Common myeloid progenitor, CD34-positive (primary cell): ENCODE data around the gene KAT2B.

ENCODE experiments used
- CTCF ChIA-PET: fragments of 350-600 bp; sonication (Branson Sonifier 250); formaldehyde crosslinking; loops from one replicate; lab custom pipeline; 2021; ENCODE audit warnings: antibody characterized with exemption; lab: Charles Lee
- POLR2A ChIA-PET: fragments of 350-600 bp; sonication (Branson Sonifier 250); formaldehyde crosslinking; loops from one replicate; lab custom pipeline; 2021; ENCODE audit warnings: antibody characterized with exemption; lab: Charles Lee
- DNase-seq, 3 donors: peaks; one replicate each; pipeline versions ENCODE4 v3.0.0 to v3.0.0-alpha.2; 2013
- H3K27ac ChIP-seq, 2 experiments: 1 replicate in 1 of 2; 2 replicates in 1 of 2; pipeline ENCODE4 v1.7.0; 2013; ENCODE audit warnings: inconsistent platforms in 2 of 2, low read length in 2 of 2, mild to moderate bottlenecking in 2 of 2, low read depth in 1 of 2, moderate library complexity in 1 of 2; ENCODE audit not compliant: severe bottlenecking in 2 of 2, insufficient read depth in 1 of 2, poor library complexity in 1 of 2
- H3K27me3 ChIP-seq, 5 experiments: replicated peaks in 2 of 5; 1 replicate in 3 of 5; 2 replicates in 2 of 5; pipeline versions ENCODE4 v1.6.1 to v1.7.0; 2013; ENCODE audit warnings: low read length in 4 of 5, mild to moderate bottlenecking in 2 of 5, moderate library complexity in 2 of 5, inconsistent platforms in 1 of 5; ENCODE audit not compliant: insufficient read depth in 5 of 5, control insufficient read depth in 4 of 5
- H3K36me3 ChIP-seq, 4 experiments: 1 replicate in 2 of 4; 2 replicates in 2 of 4; pipeline versions ENCODE4 v1.6.1 to v1.7.0; 2013; ENCODE audit warnings: low read length in 3 of 4, control low read depth in 1 of 4, mild to moderate bottlenecking in 1 of 4; ENCODE audit not compliant: control insufficient read depth in 4 of 4, insufficient read depth in 4 of 4
- H3K4me1 ChIP-seq, 4 experiments: 1 replicate in 3 of 4; 2 replicates in 1 of 4; pipeline versions ENCODE4 v1.6.1 to v1.7.1; 2013; ENCODE audit warnings: low read length in 3 of 4, mild to moderate bottlenecking in 3 of 4, control low read depth in 1 of 4, inconsistent platforms in 1 of 4, moderate library complexity in 1 of 4; ENCODE audit not compliant: control insufficient read depth in 4 of 4, insufficient read depth in 4 of 4; ENCODE audit errors: control extremely low read depth in 1 of 4
- H3K4me3 ChIP-seq, 7 experiments: 1 replicate in 4 of 7; 2 replicates in 3 of 7; pipeline versions ENCODE4 v1.5.1 to v1.7.0; 2013; ENCODE audit warnings: mild to moderate bottlenecking in 7 of 7, low read length in 6 of 7, moderate library complexity in 6 of 7, inconsistent platforms in 2 of 7, low read depth in 2 of 7, control low read depth in 1 of 7; ENCODE audit not compliant: insufficient read depth in 4 of 7, control insufficient read depth in 1 of 7; ENCODE audit errors: extremely low read depth in 1 of 7
- H3K9me3 ChIP-seq, 5 experiments: 1 replicate in 4 of 5; 2 replicates in 1 of 5; pipeline versions ENCODE4 v1.6.1 to v1.7.1; 2013; ENCODE audit warnings: low read length in 4 of 5, mild to moderate bottlenecking in 2 of 5, inconsistent platforms in 1 of 5, low read depth in 1 of 5, moderate library complexity in 1 of 5; ENCODE audit not compliant: control insufficient read depth in 4 of 5, insufficient read depth in 2 of 5; ENCODE audit errors: control extremely low read depth in 1 of 5
- WGBS: methylation state at CpG from one replicate; pipeline ENCODE4 v1.1.5; 2013; ENCODE audit not compliant: insufficient coverage; 5-methylcytosine and 5-hydroxymethylcytosine counted together

Gene KAT2B

DNA sequence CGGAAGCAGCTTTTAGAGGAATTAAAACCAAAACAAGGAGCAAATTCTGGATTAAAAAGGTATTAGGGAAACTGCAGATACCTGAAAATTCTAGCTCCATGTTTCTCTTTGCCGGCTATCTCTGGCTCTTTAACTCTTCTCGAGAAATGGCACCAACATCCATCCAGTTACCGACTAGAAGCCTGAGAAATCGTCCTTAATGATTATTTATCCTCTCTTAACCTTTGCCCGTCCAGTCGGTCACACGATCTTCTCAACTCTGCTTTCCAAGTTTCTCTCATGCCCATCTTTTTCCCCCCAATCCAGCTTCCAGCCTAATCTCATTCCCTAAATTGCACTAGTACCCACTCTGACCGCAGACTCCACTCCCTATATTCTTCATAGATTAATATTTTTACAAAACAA is 146.4 kb downstream of the KAT2B start:
- H3K9me3 ChIP-seq, result no peaks in the 10 kb centered on the region
- ChIA-PET POLR2A (no interaction called here), CTCF (interaction anchor here (1.1 to 1.2 kb wide), 2 partner anchors 11 to 38 kb away, joined by 3 read pairs; no protein-coding TSS in a partner anchor)
- H3K4me3 ChIP-seq, result peak overlapping the region; percentile 80 to 99 (median 94)
- DNase-seq, result peak in 1 of 3 donors; percentile 5
- H3K4me1 ChIP-seq, result peaks cover 4 to 21% (median 13%) of the 10 kb centered on the region in 4 experiments
- peak overlapping the region; percentile 89 to 91 for H3K27ac ChIP-seq
- H3K36me3 ChIP-seq, result peaks cover 0 to 3% (median 1%) of the 10 kb centered on the region in 4 experiments
- WGBS, result 0% methylated on average over 9 of the region's 9 CpGs
- H3K27me3 ChIP-seq, result no peaks in the 10 kb centered on the region

DNA sequence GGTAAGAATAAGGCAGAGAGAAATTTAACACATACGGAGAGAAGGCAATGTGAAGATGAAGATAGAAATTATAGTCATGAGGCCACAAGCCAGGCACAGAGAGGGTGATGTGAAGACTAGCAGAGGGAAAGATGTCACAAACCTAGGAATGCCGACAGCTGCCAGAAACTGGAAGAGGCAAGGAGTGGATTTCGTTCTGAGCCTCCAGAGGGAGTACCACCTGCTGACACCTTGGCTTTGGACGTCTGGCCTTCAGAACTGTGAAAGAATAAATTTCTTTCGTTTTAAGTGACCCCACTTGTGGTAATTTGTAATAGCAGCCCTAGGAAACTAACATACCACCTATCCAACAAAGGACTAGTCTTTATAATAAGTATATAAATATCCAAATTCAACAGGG is 150.7 kb downstream of the KAT2B start:
- H3K27me3 ChIP-seq, result no peaks in the 10 kb centered on the region
- DNase-seq, result no peak
- no peak overlapping the region for H3K4me3 ChIP-seq
- H3K4me1 ChIP-seq, result peaks cover 0 to 12% (median 4%) of the 10 kb centered on the region in 4 experiments
- POLR2A ChIA-PET, result no interaction called here
- no peaks in the 10 kb centered on the region for H3K36me3 ChIP-seq
- no peak overlapping the region for H3K27ac ChIP-seq
- CTCF ChIA-PET, result no interaction called here
- 93% methylated on average over 3 of the region's 5 CpGs for WGBS
- no peaks in the 10 kb centered on the region for H3K9me3 ChIP-seq

- Histone ChIP-seq H3K27ac (no peak overlapping the region), H3K27me3 (no peaks in the 10 kb centered on the region), H3K4me1 (no peaks in the 10 kb centered on the region), H3K36me3 (no peaks in the 10 kb centered on the region), H3K9me3 (no peaks in the 10 kb centered on the region), H3K4me3 (no peak overlapping the region)
- WGBS, result 100% methylated on average over 4 of the region's 7 CpGs
- POLR2A ChIA-PET, result no interaction called here
- CTCF ChIA-PET, result interaction anchor here (1.5 kb wide), 1 partner anchor 29 kb away, joined by 5 read pairs; no protein-coding TSS in a partner anchor
- peak in 1 of 3 donors; percentile 13 for DNase-seq
Observed at GRCh38 chr3:20194793-20195460, 154.7 kb downstream of the KAT2B start.

DNA sequence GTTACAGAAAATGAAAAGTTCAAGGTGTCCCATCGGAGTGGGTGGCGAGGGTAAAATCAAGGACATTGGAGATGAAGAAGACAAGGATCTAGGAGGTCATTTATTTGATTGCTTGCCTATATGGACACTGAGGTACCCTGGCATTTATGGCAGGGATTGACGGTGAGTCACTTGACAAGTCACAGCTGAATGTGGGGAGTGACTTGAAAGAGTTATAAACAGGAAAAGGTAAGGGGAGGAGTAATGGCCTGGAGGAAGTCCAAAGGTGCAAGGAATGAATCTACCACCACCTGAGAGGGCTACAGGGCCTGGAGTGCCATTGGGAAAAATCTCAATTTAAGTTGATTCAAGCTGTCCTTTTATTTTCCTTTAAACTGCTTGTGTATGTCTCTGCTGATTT is 157.5 kb downstream of the KAT2B start:
- H3K9me3 ChIP-seq, result no peaks in the 10 kb centered on the region
- WGBS, result 95% methylated on average over 2 of the region's 3 CpGs
- POLR2A ChIA-PET, result interaction anchor here (0.5 kb wide), 1 partner anchor 28 kb away, joined by 3 read pairs; no protein-coding TSS in a partner anchor
- H3K4me3 ChIP-seq, result no peak overlapping the region
- CTCF ChIA-PET, result interaction anchor here (0.7 to 1.4 kb wide), 2 partner anchors 9 to 12 kb away, joined by 3 read pairs; partner anchors contain the start of gene SGO1
- H3K27me3 ChIP-seq, result no peaks in the 10 kb centered on the region
- DNase-seq, result no peak
- H3K27ac ChIP-seq, result no peak overlapping the region
- no peaks in the 10 kb centered on the region for H3K4me1 ChIP-seq
- H3K36me3 ChIP-seq, result no peaks in the 10 kb centered on the region

DNA sequence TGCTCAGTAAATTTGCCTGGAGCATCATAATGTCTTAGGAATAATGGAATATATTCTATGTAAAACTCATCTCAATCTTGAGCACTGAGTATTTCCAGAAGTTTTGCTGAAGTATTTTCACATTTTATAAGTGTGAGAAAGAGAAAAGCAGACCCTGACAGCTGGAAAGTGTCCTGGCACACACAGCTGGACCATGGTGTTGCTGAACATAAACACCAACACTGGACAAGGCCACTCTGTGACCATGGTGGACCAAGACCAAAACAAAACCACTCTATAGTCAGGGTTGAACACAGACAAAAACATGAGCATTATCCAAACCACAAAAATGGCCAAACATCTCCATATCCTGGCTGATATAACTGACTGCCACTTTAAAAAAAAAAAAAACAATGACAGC is 160.9 kb downstream of the KAT2B start:
- Histone ChIP-seq H3K27ac (no peak overlapping the region), H3K9me3 (peaks cover 0 to 2% (median 0%) of the 10 kb centered on the region in 5 experiments), H3K4me1 (no peaks in the 10 kb centered on the region), H3K36me3 (no peaks in the 10 kb centered on the region), H3K4me3 (no peak overlapping the region), H3K27me3 (no peaks in the 10 kb centered on the region)
- no peak for DNase-seq
- ChIA-PET POLR2A (no interaction called here), CTCF (no interaction called here)
